Right ventricle myocardium inferior (tissue), 1 donor: Measurements from ENCODE around the gene CPLX3. TPM values are rescaled to one million over a fixed set of nuclear protein-coding genes. Genes with fewer than 3 reads are reported as not detected.

ENCODE experiments used
- microRNA-seq: library from miRNA; unstranded; fragments of <30 nt; microRNA quantifications from one replicate; pipeline ENCODE4 v1.2.0, GENCODE V29; 2020
- total RNA-seq: library from RNA; stranded (reverse); fragmentation: NEBNext Ultra II Directional; extraction: Animal tissue kit (Norgen Biotek cat#: 25700); gene quantifications from one replicate; pipeline ENCODE4 v1.2.1, GENCODE V29; 2021
- donor health status: DM: no; HTN: yes; CAD: no; lungs with severe emphysema.

The CPLX3 gene
- total RNA-seq, 1 donor from 2014 or later = 2.8 TPM

Small RNA genes within 50 kb of the gene (microRNA-seq; reads per million reads assigned to microRNA genes)
- gene MIR4513 (not detected), gene MIR6882 (not detected)

Other genes with a start within 250 kb of the CPLX3 start
- 47.3 TPM for gene CLK3, start 210.8 kb upstream of the CPLX3 start, total RNA-seq
- 13.5 TPM for gene EDC3, start 130.6 kb upstream of the CPLX3 start, total RNA-seq
- 0.32 TPM for gene CYP1A1, start 101.1 kb upstream of the CPLX3 start, total RNA-seq
- gene CYP1A2, start 77.8 kb upstream of the CPLX3 start, total RNA-seq = not detected
- 41.8 TPM for gene CSK, start 44.5 kb upstream of the CPLX3 start, total RNA-seq
- 21.9 TPM for gene LMAN1L, start 13.8 kb upstream of the CPLX3 start, total RNA-seq
- gene ULK3, start 16.5 kb downstream of the CPLX3 start, total RNA-seq = 42.3 TPM
- 42.6 TPM for gene SCAMP2, start 46.7 kb downstream of the CPLX3 start, total RNA-seq
- gene MPI, start 63.4 kb downstream of the CPLX3 start, total RNA-seq = 60.8 TPM
- 110 TPM for gene FAM219B, start 80.2 kb downstream of the CPLX3 start, total RNA-seq
- gene COX5A, start 111.4 kb downstream of the CPLX3 start, total RNA-seq = 1,490 TPM
- 2.7 TPM for gene RPP25, start 130.1 kb downstream of the CPLX3 start, total RNA-seq
- 1.9 TPM for gene SCAMP5, start 168.9 kb downstream of the CPLX3 start, total RNA-seq
- 5.2 TPM for gene PPCDC, start 197.0 kb downstream of the CPLX3 start, total RNA-seq